Right atrium auricular region (tissue), 2 donors: ENCODE results near the gene NPL. TPM values are rescaled to one million over a fixed set of nuclear protein-coding genes. Genes with fewer than 3 reads are reported as not detected.

ENCODE experiments used
- DNase-seq: peaks from one replicate; pipeline ENCODE4 v3.0.0-alpha.2; 2019; ENCODE audit warnings: low spot score
- H3K27ac ChIP-seq, 2 donors: fragments of 200-600 bp; sonication (generic); 1 replicate in 1 of 2; 2 replicates in 1 of 2; pipeline ENCODE4 v1.5.1; 2016 to 2019
- H3K27me3 ChIP-seq, 2 donors: fragments of 200-600 bp; sonication (generic); one replicate each; pipeline versions ENCODE4 v1.5.1 to v1.6.0; 2017 to 2019
- H3K36me3 ChIP-seq: fragments of 200-600 bp; sonication (generic); one replicate; pipeline ENCODE4 v1.5.1; 2016
- H3K4me1 ChIP-seq, 2 donors: fragments of 200-600 bp; sonication (generic); one replicate each; pipeline versions ENCODE4 v1.5.1 to v1.6.0; 2017 to 2019
- H3K4me3 ChIP-seq, 2 donors: fragments of 200-600 bp; sonication (generic); 1 replicate in 1 of 2; 2 replicates in 1 of 2; pipeline ENCODE4 v1.5.1; 2017 to 2019; ENCODE audit warnings: mild to moderate bottlenecking in 1 of 2, moderate library complexity in 1 of 2
- H3K9me3 ChIP-seq, 2 donors: fragments of 200-600 bp; sonication (generic); one replicate each; pipeline ENCODE4 v1.5.1; 2019
- total RNA-seq, 2 donors: library from RNA; depleted of rRNA; stranded (reverse); fragments of >200 nt; gene quantifications; one replicate each; pipeline ENCODE4 v1.1.0, GENCODE V29; 2016
- TF ChIP-seq, protein P1 (sequence below), 2 donors: fragments of 200-600 bp; sonication (generic); IDR thresholded peaks; one replicate each; pipeline ENCODE4 v1.5.1; 2019; ENCODE audit warnings: antibody characterized with exemption in 2 of 2

NPL gene
- total RNA-seq, 2 donors from 2014 or later, result 3.4 to 4.8 TPM

DNA sequence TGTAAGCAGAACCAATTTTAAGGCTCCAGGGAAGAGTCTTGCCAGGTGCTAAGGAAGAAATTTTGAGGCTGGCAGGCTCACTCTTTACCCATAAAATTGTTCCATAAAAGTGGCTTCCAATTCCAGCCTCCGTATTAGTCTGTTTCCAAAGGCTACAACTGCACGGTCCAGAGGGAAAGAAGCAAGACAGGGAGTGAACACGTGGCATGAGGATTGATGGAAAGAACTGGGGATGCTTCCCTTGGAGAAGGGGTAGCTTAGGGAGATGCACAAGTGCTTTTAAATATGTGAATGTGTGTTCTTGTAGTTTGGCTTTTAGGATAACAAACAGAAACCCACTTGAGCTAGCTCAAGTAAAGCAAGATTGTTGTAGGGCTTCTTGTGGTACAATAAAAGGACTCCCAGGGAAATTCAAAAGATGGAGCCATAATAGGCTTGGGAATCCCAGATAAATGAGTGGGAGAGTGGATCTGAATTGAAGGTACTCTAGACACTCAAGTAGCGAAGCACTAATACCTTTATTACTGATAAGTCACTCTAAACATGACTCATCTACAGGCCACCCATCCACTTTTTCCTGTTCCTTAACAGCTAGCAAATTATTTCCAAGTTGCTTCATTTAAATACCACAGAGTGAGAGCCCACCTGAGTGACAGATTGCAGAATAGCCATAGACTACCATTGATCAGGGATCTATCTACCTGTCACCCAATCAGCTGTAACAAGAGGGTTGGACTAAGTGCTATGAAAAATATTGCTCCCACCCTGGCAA is 34.8 kb upstream of the NPL start:
- no peak overlapping the region for H3K27ac ChIP-seq
- H3K4me3 ChIP-seq, result no peak overlapping the region
- H3K27me3 ChIP-seq, result no peaks in the 10 kb centered on the region
- DNase-seq, result no peak
- H3K36me3 ChIP-seq, result no peaks in the 10 kb centered on the region
- TF ChIP-seq, protein P1, sequence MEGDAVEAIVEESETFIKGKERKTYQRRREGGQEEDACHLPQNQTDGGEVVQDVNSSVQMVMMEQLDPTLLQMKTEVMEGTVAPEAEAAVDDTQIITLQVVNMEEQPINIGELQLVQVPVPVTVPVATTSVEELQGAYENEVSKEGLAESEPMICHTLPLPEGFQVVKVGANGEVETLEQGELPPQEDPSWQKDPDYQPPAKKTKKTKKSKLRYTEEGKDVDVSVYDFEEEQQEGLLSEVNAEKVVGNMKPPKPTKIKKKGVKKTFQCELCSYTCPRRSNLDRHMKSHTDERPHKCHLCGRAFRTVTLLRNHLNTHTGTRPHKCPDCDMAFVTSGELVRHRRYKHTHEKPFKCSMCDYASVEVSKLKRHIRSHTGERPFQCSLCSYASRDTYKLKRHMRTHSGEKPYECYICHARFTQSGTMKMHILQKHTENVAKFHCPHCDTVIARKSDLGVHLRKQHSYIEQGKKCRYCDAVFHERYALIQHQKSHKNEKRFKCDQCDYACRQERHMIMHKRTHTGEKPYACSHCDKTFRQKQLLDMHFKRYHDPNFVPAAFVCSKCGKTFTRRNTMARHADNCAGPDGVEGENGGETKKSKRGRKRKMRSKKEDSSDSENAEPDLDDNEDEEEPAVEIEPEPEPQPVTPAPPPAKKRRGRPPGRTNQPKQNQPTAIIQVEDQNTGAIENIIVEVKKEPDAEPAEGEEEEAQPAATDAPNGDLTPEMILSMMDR (IDR thresholded peaks at IDR 0.05), result no peak
- no peaks in the 10 kb centered on the region for H3K9me3 ChIP-seq
- H3K4me1 ChIP-seq, result no peaks in the 10 kb centered on the region

DNA sequence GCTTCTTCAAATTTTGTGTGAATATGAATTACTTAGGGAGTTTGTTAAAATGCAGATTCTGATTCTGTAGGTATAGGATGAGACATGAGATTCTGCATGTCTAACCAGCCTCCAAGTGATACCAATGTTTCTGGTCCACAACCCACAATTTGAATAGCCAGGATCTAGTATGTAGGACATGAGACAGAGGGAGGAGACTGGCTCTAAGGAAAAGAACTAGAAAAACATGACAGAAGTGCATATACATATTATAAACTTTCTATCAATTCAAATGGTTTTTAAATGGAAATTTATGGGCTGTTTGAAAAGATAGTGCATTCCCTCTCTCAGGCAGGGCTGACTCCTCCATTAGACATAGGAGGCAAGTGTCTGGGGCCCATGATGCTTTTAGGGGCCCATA is 33.9 kb upstream of the NPL start:
- Histone ChIP-seq H3K27me3 (no peaks in the 10 kb centered on the region), H3K4me1 (no peaks in the 10 kb centered on the region), H3K36me3 (no peaks in the 10 kb centered on the region), H3K9me3 (no peaks in the 10 kb centered on the region), H3K27ac (no peak overlapping the region), H3K4me3 (no peak overlapping the region)
- DNase-seq, result no peak
- TF ChIP-seq, protein P1 (IDR thresholded peaks at IDR 0.05), result no peak

DNA sequence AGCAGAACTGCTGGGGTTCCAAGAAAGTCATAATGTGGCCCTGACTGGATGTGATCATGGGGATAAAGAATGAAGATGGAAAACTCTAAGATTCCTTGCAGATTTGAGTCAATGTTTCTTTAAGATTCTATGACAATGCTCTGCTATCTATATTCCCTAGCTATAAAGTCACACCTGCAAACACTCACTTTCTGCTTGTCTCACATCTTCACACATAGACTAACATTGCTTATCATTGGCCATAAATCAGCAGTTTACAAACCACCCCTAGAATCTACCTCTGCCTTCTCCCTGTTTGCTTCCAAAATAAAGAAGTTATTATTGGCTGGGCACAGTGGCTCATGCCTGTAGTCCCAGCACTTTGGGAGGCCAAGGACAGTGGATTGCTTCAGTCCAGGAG is 33.1 kb upstream of the NPL start:
- H3K27ac ChIP-seq, result no peak overlapping the region
- no peaks in the 10 kb centered on the region for H3K9me3 ChIP-seq
- no peak overlapping the region for H3K4me3 ChIP-seq
- TF ChIP-seq, protein P1 (IDR thresholded peaks at IDR 0.05), result no peak
- no peak for DNase-seq
- H3K36me3 ChIP-seq, result no peaks in the 10 kb centered on the region
- no peaks in the 10 kb centered on the region for H3K27me3 ChIP-seq
- no peaks in the 10 kb centered on the region for H3K4me1 ChIP-seq

DNA sequence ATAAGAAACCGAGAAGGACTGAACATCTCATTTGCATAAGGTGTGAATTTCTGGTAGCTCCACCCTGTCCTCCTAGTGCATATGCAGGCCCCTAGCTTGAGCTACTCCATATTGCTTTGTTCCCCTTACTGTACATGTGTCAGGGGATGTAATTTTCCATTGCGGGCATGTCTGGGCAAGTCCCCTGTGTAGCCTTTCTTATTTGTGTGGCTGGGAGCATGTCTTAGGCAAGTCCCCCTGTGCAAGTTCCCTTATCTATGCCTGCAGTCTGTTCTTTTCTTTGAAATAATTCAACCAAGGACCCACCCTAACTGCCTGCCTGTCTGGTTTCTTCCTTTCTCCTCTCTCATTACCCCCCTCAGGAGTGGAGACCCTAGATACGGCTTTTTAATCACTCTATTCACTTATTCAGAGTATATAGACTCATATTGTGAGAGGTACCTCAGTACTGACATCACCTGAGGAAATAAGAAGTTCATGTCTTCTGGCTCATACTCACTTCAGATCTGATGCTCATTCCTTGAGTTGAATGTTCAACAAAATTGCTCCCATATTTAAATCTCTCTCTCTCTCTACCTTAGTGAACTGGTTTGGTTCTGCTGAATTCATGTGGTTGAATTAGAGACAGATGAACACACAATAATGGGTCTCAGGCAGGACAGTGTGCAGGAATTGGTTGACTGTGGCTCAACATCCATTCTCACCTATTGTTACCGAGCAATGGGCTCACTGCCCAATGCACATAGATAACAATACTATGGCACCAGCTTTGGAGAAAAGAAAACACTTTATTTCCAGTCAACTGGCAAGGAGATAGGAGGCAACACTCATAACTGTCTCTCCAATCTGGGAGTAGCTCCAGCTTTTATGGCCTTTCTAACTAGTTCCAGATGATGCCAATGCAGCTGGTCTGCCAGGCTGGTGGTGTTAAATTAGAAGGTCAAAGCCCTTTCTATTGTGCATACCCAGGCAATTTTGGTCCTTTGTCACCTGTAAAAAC is 27.9 kb upstream of the NPL start:
- Histone ChIP-seq H3K36me3 (no peaks in the 10 kb centered on the region), H3K9me3 (no peaks in the 10 kb centered on the region), H3K27me3 (no peaks in the 10 kb centered on the region), H3K4me3 (no peak overlapping the region), H3K27ac (no peak overlapping the region), H3K4me1 (no peaks in the 10 kb centered on the region)
- no peak for DNase-seq
- TF ChIP-seq, protein P1 (IDR thresholded peaks at IDR 0.05), result no peak

DNA sequence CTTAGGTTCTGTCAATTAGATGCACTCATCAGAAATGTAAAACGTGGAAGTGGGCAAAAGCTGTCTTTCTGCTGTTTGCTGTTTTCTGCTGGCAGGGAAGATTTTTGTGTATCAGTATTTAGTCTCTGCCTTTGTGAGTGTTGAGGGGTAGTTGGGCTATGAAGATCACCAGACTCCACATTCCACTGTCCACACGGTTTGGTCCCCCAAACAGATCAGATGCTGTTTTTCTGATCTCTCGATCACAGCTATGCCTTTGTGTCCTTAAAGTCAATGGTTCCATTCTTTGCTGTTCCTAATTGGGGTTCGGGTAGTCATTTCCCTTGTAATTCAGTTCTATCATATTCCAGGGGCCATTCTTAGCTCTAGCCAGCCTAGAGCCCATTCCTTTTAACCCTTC is 27.0 kb upstream of the NPL start:
- H3K4me3 ChIP-seq, result no peak overlapping the region
- no peaks in the 10 kb centered on the region for H3K9me3 ChIP-seq
- H3K4me1 ChIP-seq, result no peaks in the 10 kb centered on the region
- no peak for DNase-seq
- TF ChIP-seq, protein P1 (IDR thresholded peaks at IDR 0.05), result no peak
- H3K27ac ChIP-seq, result no peak overlapping the region
- H3K36me3 ChIP-seq, result no peaks in the 10 kb centered on the region
- H3K27me3 ChIP-seq, result no peaks in the 10 kb centered on the region
